NT2/D1 (cell line): Measurements from ENCODE around the gene MOGAT3.

Experiments
- SUZ12 ChIP-seq: IDR thresholded peaks from 2 replicates; pipeline ENCODE4 v1.6.1; 2011; ENCODE audit not compliant: insufficient read length, insufficient read depth; ENCODE audit errors: extremely low read depth
- YY1 ChIP-seq: IDR thresholded peaks from 2 replicates; pipeline ENCODE4 v1.6.1; 2011; ENCODE audit not compliant: insufficient read length, insufficient read depth
- ZNF274 ChIP-seq: IDR thresholded peaks from 2 replicates; pipeline ENCODE4 v1.6.1; 2011; ENCODE audit warnings: mild to moderate bottlenecking, low read depth, low read length

DNA sequence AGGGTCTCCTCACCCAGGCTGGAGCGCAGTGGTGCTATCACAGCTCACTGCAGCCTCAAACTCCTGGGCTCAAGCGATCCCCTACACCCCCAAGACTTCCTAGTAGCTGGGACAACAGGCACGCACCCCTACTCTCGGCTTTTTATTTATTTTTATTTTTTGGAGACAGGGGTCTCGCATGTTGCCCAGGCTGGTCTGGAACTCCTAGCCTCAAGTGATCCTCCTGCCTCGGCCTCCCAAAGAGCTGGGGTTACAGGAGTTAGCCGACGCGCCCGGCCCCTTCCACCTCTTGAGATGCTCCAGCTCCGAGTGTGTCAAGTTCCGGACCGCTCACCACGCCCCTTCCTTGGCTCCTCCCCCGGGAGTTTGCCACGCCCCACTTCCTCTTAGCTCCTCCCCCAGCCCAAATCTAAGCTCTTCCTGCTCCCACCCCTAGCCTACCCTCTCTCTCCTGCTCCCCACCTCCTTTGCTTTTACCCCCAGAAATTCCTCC lies 27.0 kb downstream of the MOGAT3 start:
- TF ChIP-seq SUZ12 (no peak), YY1 (no peak), ZNF274 (no peak)
